ENCODE results near the gene CCNY.

DNA sequence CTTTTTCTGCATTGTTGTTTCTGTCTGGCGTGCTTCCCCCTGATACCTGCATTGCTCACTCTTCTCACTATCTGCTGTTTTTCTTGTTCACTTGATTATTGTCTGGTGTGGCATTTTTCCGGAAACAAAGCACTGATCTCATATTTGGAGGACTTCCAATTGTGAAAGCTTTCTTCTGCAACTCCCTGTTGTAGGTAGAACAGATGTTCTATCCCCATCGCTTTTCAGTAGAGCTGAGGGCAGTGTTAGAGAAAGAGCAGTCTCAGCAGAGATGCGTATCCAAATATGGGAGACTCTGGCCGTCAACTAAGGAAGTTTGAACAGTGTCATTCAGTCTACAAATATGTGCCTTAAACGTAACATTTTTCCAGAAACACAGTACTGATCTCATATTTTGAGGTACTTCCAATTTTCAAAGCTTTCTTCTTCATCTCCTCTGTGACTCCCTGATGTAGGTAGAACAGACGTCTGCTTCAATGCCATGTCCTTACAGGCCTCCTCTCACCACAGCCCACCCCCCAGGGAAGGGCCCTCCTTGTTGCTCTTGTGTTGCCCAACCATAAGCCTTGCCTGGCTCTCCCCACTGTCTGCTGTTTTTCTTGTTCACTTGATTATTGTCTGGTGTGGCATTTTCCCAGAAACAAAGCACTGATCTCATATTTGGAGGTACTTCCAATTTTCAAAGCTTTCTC, 241.8 kb downstream of the CCNY start:
- TF ChIP-seq CTCF (IDR thresholded peaks at IDR 0.05), result no peak
- TF ChIP-seq POLR2A (IDR thresholded peaks at IDR 0.05), result no peak

Data from Peyer's patch (tissue), 4 donors.